Middle frontal gyrus (tissue), 1 donor: ENCODE data around the gene SERINC4.
A peak's percentile ranks its signal among the peaks of the same experiment; 100 is the strongest.
"Not testable (repeated sequence)": the region's sequence is repeated elsewhere in the genome, so short reads cannot be mapped to it uniquely, and the experiment has no call there.

Experiments used
- DNase-seq: peaks from one replicate; pipeline ENCODE4 v3.0.0-alpha.2; 2015; ENCODE audit warnings: low spot score; ENCODE audit errors: extremely low spot score

SERINC4 gene

GRCh38 chr15:43762824-43763223, 37.2 kb downstream of the SERINC4 start:
- no peak for DNase-seq

GRCh38 chr15:43751885-43752284, 48.1 kb downstream of the SERINC4 start:
- DNase-seq, result no peak

GRCh38 chr15:43749690-43750345, 50.2 kb downstream of the SERINC4 start:
- no peak for DNase-seq

- no peak for DNase-seq
Observed at GRCh38 chr15:43748376-43748775, 51.6 kb downstream of the SERINC4 start.

GRCh38 chr15:43746903-43747309, 53.1 kb downstream of the SERINC4 start:
- DNase-seq, result not testable (repeated sequence)

- DNase-seq, result peak; percentile 88
Observed at GRCh38 chr15:43746245-43746902, 53.6 kb downstream of the SERINC4 start, which contains the start of gene PDIA3. Gene PDIA3 (plus strand): TSS chr15:43746438. CDS start chr15:43746540, 102 bp downstream.
